ENCODE data around the gene DDX10. TPM values are rescaled to one million over a fixed set of nuclear protein-coding genes. Genes with fewer than 3 reads are reported as not detected.

Gene DDX10
- total and polyA plus RNA-seq, 9 of the 15 experiments (the other 6 are each of a cell fraction or from before 2014, with no cell fraction given) = 33.9 to 94.6 (median 50.7) TPM

GRCh38 chr11:108836541-108836940 is 171.7 kb downstream of the DDX10 start:
- no peak for ATAC-seq
- Histone ChIP-seq H3K9ac (ENCODE audit: insufficient read depth in 1 of 2, low read depth in 2 of 2, low read length in 2 of 2) (no peak overlapping the region), H3K4me3 (no peak overlapping the region), H3K36me3 (ENCODE audit: control insufficient read depth, insufficient read depth, low read length) (peaks cover 32% of the 10 kb centered on the region), H3K27ac (ENCODE audit: extremely low read depth, low read depth, low read length) (no peak overlapping the region), H3K9me1 (ENCODE audit: control insufficient read depth, insufficient read depth, low read length) (no peaks in the 10 kb centered on the region), H3K79me2 (ENCODE audit: control insufficient read depth, insufficient read depth, low read length) (peaks cover 13% of the 10 kb centered on the region; the same call in 1 of the 3 replicates), H3K4me1 (replicated peaks in 1 of 2; ENCODE audit: control insufficient read depth in 2 of 2, insufficient read depth in 2 of 2, low read length in 2 of 2) (no peaks in the 10 kb centered on the region), H3K27me3 (ENCODE audit: control insufficient read depth in 2 of 2, insufficient read depth in 2 of 2, low read length in 2 of 2) (no peaks in the 10 kb centered on the region), H3K4me2 (ENCODE audit: insufficient read depth, low read length) (no peak overlapping the region), H2AFZ (ENCODE audit: low read depth, low read length) (no peak overlapping the region), H4K20me1 (replicated peaks; ENCODE audit: control insufficient read depth, insufficient read depth, low read length) (no peaks in the 10 kb centered on the region), H3K9me3 (replicated peaks; ENCODE audit: control insufficient read depth, insufficient read depth, low read depth, low read length) (no peaks in the 10 kb centered on the region)
- in situ Hi-C loops (cut with MboI) (no loop called here), intact Hi-C loops (cut with micrococcal nuclease) (no loop called here)
- whole genome bisulfite sequencing (ENCODE audit: insufficient coverage, low coverage, missing lambda C conversion rate) = 77% methylated on average over 7 of the region's 7 CpGs
- no peak for FAIRE-seq
- POLR2A ChIA-PET = no interaction called here
- CTCF ChIA-PET (ENCODE audit: low intra/inter-chr PET ratio) = no interaction called here
- no TSS peak for BruUV-seq (replicated peaks)
- TF ChIP-seq PHF8 (IDR thresholded peaks at IDR 0.05; ENCODE audit: borderline replicate concordance, low read length) = no peak
- TF ChIP-seq ZNF24 (IDR thresholded peaks at IDR 0.05) = no peak
- TF ChIP-seq, protein P1, sequence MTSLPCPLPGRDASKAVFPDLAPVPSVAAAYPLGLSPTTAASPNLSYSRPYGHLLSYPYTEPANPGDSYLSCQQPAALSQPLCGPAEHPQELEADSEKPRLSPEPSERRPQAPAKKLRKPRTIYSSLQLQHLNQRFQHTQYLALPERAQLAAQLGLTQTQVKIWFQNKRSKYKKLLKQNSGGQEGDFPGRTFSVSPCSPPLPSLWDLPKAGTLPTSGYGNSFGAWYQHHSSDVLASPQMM (CRISPR knock-in tag; IDR thresholded peaks at IDR 0.05) = no peak
- TF ChIP-seq, protein P2, sequence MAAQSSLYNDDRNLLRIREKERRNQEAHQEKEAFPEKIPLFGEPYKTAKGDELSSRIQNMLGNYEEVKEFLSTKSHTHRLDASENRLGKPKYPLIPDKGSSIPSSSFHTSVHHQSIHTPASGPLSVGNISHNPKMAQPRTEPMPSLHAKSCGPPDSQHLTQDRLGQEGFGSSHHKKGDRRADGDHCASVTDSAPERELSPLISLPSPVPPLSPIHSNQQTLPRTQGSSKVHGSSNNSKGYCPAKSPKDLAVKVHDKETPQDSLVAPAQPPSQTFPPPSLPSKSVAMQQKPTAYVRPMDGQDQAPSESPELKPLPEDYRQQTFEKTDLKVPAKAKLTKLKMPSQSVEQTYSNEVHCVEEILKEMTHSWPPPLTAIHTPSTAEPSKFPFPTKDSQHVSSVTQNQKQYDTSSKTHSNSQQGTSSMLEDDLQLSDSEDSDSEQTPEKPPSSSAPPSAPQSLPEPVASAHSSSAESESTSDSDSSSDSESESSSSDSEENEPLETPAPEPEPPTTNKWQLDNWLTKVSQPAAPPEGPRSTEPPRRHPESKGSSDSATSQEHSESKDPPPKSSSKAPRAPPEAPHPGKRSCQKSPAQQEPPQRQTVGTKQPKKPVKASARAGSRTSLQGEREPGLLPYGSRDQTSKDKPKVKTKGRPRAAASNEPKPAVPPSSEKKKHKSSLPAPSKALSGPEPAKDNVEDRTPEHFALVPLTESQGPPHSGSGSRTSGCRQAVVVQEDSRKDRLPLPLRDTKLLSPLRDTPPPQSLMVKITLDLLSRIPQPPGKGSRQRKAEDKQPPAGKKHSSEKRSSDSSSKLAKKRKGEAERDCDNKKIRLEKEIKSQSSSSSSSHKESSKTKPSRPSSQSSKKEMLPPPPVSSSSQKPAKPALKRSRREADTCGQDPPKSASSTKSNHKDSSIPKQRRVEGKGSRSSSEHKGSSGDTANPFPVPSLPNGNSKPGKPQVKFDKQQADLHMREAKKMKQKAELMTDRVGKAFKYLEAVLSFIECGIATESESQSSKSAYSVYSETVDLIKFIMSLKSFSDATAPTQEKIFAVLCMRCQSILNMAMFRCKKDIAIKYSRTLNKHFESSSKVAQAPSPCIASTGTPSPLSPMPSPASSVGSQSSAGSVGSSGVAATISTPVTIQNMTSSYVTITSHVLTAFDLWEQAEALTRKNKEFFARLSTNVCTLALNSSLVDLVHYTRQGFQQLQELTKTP (IDR thresholded peaks at IDR 0.05; ENCODE audit: low read depth in 1 of 2, partially characterized antibody in 2 of 2) = no peak
- no peak for DNase-seq (ENCODE audit: extremely low read depth in 1 of 4, low spot score in 3 of 4)
